ENCODE results near the gene PDE11A.
"Not testable (repeated sequence)": the region's sequence is repeated elsewhere in the genome, so short reads cannot be mapped to it uniquely, and the experiment has no call there.

PDE11A gene

DNA sequence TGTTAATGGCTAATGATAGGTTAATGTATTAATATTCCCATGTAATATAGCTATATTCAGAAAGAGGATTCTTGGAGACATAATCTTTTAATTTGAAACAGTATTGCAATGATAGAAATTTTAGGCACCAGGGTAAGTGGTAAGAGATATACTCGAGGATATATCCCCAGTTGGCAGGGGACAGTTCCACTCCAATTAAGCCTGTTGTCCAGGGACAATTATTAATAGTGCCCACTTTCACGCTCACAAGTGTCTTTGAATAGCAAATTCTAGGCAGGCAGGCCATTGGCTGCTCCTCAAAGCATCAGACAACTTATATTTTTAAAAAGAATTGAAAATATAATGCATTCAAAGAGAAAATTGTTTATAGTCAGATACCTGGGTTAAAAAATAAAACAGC is 190.7 kb downstream of the PDE11A start:
- no peak for DNase-seq

DNA sequence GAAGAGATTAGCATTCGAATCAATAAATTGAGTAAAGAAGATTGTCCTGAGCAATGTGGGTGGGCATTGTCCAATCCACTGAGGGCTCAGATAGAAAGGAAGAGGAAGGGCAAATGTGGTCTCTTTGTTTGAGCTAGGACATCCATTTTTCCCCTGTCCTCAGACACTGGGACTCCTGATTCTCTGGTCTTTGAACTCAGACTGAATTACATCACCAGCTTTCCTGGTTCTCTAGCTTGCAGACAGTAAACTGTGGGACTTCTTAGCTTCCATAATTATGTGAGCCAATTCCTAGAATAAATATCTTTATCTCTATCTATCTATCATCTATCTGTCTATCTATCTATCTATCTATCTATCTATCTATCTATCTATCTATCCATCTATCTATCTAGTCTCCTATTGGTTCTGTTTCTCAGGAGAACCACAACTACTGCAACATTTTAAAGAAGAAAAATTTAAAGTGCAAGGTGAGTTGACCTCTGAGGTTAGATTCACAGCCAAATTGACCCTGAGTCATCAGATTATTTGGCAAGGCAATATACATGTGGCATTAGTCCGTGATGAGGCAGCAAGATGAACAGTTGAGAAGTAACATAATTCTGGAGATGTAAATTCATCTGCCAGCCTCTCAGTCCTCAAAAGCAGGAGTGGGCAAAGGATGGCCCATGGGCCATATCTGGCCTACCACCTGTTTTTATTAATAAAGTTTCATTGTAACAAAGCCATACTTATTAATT is 191.4 kb downstream of the PDE11A start:
- no peak for DNase-seq

DNA sequence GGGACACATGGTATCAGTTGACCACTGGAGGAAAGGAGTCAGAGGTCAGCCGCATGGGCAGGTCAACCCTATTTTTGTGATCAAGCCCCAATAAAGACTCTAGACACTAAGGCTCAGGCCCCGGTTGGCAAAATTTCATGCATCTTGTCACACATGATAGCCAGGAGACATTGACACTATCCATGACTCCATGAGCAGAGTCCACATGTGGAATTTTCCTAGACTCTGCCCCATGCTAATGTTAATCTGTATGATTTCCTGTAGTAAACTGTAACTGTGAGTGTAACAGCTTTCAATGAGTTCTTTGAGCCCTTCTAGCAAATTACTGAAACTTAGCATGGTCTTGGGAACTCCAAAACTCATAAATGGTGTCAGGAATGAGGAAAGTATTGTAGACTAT is 192.3 kb downstream of the PDE11A start:
- DNase-seq, result no peak

DNA sequence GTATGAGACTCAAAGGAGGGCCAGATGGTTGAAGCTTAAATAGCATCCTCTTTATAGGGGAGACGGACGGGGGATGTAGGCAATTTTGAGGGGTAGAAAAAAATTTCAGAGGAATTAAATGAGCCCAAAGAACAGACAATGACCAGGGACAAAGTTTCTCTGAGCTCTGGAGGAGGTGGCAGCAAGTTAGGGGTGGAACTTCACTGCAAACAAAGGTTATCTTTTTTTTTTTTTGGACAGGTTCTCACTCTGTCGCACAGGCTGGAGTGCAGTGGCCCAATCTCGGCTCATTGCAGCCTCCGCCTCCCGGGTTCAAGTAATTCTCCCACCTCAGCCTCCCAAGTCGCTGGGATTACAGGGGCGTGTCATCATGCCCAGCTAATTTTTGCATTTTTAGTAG is 195.6 kb downstream of the PDE11A start:
- no peak for DNase-seq

DNA sequence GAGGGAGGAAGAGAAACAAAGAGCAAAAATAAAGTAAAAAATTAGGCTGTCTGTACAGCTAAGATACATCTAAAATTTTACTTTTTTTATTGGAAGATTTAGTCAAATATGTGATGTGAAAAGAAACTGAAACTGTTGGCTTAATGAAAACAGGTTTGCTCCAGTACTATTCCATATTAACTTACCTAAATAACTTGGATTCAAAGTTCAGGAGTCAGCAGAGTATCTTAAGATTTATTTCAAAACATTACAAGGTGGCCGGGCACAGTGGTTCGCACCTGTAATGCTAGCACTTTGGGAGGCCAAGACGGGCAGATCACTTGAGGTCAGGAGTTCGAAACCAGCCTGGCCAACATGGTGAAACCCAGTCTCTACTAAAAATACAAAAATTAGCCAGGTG is 197.9 kb downstream of the PDE11A start:
- no peak for DNase-seq

DNA sequence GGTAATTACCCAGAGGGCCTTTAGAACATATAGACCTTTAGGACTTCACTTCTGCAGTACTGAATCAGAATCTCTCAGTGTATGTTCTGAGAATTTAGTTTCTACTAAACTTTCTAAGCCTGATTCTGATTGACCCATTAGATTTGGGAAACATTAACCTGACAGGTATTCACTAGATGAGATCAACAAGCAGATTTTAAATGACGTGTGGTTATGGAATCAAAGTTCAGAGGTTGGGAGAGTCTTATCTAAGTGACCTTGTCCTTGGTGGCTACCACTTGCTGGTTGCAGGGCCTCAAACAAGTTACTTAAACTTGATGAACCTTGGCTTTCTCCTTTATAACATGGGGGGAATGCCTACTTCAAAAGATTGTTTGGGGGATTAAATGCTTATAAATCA is 198.7 kb downstream of the PDE11A start:
- DNase-seq, result no peak

DNA sequence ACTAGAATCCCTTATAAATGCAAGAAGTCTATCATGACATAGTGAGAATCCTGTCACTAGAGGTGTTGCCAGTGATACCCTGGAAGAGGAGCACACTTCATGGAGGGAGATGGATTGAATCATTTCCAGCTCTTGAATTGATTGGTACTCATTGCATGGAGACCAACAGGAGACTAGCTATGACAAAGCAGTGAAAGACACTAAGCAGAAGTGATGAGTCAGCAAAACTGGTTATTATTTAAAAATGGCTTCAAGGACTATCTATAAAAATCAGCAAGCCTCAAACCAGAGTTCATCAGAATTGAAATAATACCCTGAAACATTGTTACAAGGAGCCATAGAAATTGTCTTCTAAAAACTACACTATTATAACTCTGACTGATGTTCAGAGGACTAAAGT is 200.3 kb downstream of the PDE11A start:
- DNase-seq, result no peak

DNA sequence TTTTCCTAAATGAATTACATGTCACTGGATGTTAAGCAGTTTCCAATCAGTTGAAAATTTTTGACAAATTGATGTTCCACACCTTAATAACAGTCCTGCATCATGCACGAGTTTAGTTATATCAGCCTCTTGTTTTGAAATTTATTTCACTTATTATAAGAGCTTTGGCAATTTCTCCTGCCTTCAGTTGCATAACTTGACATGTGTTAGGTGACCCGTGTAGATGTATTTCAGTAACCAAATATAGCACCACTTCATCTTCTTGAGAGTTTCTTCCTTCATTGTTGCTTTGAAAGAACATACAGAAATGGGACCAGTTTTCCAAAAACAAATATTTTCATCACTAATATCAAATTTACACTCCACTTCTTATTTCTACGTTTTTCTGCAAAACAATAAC is 202.7 kb downstream of the PDE11A start:
- no peak for DNase-seq

DNA sequence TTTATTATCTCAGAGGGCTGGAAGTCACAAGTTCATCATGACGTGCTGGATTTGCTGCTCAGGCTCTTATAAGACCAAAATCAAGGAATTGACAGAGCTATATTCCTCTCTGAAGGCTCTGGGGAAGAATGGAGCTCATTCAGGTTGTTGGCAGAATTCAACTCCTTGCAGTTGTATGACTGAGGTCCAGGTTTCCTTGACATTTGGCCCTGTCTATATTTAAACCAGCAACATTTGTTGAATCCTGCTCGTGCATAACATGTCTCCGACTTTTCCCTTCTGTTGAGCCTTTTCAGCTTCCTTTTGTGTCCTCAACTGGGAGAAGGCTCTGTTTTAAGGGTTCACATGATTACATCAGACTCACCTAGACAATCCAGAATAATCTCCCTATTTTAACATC is 203.4 kb downstream of the PDE11A start:
- no peak for DNase-seq

DNA sequence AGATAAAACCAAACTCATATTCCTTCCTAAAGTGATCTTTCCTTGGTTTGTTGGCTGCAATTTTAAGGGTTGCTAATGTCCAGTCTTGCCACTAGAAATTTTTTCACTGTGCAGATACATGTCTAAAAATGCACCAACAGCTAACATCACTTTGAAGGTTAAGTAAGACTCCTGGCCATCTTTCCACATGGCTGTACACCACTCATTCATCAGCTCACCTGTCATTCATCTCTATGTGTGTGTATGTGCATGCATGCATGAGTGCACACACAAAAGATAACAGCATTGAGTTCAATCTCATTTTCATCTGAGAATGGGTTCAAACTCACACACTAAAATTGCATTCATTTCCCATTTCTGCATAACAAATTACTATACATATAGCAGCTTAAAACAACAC is 203.8 kb downstream of the PDE11A start:
- DNase-seq, result no peak

DNA sequence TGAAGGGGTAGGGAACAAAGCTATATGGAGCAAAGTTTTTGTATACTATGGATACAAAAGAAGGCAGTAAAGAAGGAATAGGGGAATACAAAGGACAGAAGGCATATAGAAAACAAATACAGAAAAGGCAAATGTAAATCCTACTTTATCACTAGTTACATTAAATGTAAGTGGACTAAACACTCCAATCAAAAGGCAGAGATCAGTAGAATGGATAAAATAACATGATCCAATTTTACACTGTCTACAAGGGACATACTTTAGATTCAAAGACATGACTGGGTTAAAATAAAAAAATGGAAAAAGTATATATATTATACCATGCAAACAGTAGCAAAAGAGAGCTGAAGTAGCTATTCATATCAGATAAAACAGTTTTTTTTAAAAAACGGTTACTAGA is 215.0 kb downstream of the PDE11A start:
- no peak for DNase-seq

DNA sequence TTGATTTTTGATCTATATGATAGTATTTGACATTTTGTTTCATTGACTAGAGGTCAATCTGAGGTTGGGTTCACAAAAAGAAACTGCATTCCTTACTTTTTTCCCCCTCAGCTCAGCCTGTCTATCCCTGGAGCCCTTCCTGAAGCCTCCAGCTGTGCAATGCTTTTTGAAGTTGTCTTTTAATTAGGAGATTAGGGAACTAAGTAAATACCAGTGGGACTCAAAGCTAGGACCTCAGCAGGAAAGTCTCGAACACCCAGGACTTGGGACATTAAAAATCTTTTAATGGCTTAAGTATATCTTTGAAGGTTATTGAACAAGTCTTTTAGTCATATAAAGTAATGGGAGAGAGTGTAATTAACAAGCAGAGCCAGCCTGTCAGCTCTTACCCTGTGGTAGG is 220.2 kb downstream of the PDE11A start:
- DNase-seq, result no peak

DNA sequence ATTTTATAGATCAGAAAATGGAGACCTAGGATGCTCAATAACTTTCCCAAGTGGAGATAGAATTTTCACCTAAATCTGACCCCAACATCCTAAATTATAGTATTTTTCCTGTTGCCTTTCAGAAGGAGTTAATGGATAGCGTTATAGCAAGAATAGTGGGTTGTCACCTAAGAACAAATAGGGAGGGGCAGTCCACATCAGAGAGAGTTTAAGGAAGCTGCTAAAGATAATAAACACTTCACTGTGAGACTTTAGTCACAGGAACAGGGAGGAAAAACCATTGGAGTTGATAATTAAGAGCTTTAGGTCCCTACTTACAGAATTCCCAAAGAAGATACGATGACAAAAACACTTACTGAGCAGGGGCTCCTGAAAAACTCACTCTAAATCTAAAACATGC is 229.4 kb downstream of the PDE11A start:
- DNase-seq, result no peak

DNA sequence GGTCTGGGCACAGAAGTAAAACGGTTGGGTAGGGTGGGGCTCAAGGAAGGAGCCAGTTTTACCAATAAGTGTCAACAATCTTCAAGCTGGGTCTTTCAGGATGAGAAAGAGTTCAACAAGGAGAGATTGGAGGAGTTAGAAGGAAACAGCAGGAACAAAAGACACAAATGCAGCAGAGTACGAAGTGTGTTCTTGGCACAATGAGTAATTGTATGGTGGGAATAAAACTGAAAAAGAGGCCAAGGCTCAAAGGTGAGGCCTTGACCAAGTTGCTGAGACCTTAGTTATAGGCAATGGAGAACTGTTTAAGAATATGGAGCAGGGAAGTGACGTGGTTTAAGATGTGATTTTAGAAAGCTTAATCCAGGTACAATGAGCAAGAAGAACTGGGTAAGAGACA is 230.3 kb downstream of the PDE11A start:
- DNase-seq, result no peak

DNA sequence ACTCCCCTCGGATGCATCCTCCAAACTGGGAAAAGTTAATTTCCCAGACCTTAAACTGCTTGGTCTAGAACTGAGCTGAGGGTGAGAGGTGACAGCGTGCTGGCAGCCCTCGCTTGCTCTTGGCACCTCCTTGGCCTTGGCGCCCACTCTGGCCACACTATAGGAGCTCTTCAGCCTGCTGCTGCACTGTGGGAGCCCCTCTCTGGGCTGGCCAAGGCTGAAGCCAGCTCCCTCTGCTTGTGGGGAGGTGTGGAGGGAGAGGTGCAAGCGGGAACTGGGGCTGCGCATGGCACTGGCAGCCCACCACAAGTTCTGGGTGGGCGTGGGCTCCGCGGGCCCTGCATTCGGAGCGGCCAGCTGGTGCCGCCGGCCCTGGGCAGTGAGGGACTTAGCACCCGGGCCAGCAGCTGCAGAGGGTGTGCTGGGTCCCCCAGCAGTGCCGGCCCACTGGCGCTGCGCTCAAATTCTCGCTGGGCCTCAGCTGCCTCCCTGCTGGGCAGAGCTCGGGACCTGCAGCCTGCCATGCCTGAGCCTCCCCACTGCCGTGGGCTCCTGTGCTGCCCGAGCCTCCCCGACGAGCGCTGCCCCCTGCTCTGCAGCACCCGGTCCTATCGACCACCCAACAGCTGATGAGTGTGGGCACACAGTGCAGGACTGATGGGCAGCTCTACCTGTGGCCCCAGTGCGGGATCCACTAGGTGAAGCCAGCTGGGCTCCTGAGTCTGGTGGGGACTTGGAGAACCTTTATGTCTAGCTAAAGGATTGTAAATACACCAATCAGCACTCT is 237.0 kb downstream of the PDE11A start:
- not testable (repeated sequence) for DNase-seq

DNA sequence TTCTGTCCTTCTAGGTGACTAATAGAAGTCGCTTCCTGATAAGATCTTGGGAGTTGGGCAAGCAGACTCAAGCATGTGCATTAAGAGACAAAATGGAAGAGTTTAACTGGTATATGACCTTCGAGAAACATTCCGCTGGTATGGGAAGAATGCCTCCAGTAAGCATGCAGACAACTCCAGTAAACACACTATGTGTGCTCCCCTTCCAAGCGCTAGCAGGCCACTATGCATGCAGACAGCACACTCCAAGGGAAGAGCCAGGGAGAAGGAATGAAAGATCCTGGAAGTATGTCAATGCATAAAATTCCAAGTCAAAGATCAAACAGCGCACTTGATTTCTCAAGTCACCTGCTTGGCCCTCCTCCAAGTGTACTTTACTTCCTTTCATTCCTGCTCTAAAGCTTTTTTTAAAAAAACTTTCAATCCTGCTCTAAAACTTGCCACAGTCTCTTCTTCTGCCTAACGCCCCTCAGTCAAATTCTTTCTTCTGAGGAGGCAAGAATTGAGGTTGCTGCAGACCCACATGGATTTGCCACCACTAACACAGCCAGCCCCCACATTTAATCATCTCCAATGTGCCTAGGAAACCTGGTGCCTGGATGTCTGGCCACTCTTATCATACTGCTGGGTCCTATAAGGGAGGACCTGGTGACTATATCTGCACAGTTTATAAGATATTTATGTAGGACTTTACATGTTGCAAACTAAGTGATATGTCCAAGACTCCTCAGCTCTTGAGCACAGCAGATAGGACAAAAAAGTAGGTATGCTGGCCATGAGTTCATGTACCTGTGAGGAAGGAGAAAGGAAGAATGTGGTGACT is 239.8 kb downstream of the PDE11A start:
- no peak for DNase-seq

DNA sequence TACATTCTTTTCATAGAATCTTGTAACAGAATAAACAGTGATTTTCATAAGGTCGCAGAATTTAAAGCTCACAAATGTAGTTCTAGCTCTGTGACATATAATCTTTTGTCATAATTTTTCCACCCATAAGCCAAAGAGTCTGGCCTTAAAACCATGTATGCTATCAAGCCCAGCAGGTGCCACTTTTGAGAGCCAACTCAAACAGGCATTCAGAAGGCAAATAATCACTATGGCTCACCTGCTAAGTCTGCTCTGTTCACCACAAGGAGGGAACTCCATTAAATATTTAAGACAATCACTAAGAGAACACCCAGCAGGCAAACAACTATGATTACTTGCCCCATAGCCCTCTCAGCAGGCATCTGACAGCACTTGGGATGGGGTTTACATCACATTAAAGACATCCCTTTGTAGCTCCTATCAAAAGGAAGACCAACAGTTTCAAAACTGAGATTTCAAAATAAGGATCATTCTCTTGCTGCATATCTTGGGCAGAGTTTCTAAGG is 241.6 kb downstream of the PDE11A start:
- DNase-seq, result no peak

DNA sequence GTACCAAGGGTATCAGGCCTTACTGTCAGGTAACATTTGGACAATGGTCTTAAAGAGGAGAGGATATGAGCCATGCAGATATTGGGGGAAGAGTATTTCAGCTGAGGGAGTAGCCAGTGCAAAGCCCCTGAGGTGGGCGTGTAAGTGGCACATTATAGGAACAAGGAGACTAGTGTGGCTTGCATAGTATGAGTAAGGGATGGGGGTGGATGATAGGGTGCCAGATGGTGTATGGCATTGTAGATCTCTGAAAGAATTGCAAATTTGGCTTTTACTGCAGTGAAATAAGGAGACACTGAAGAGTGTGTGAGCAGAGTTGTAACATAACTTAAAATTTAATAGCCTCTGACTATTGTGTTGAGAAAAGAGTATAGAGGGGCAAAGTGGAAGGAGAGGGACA is 244.0 kb downstream of the PDE11A start:
- DNase-seq, result no peak

DNA sequence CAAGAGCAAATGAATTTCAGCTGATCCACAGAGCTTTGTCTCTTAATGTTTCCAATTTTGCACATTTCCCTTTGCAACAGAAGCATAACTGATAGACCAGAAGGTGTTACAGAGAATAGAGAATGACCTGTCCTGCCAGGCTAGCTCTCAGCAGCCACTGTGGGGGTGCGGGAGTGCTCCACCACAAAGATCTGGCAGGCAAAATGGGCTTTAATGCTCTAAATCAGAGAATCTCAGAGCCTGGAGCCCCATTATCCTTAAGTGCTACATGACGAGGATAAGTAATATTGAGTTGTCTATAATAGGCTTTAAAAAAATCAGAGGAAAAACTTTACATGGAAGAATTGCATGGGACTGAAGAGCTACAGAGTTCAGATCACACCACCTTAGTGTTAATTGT is 245.7 kb downstream of the PDE11A start:
- DNase-seq, result no peak

DNA sequence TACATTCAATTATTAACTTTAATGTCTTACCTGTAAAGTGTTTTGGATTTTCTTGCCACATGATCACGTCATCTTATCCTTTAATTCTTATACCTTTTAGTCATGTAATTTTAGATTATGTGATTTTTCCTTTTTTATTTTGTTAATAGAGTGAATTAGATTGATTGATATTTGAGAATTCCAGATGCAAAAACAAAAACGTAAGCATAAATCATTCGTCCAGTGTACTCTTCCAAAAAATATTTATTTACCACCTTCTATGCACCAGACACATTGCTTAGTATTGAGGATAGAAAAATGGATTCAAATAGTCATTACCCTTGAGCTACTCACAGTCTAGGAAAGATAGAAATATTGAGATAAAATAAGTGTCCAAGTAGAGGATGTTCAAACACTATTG is 249.6 kb downstream of the PDE11A start:
- DNase-seq, result no peak

DNA sequence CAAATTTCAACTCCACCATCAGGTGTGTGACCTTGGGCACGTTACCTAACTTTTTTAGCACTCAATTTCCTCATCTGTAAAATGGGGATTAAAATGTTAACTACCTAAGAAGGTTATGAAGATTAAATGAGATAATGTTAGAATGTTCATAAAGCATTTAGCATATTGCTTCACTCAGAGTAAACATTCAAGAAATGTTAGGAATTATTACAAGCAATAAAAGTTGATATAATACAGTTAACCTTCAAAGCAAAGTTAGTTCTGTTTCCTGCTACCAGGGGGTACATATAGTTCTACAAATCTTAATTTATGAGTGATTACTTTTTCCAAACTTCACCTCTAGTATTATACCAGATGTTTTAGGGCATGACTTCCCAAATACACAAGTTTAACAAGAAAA is 254.2 kb downstream of the PDE11A start:
- no peak for DNase-seq

DNA sequence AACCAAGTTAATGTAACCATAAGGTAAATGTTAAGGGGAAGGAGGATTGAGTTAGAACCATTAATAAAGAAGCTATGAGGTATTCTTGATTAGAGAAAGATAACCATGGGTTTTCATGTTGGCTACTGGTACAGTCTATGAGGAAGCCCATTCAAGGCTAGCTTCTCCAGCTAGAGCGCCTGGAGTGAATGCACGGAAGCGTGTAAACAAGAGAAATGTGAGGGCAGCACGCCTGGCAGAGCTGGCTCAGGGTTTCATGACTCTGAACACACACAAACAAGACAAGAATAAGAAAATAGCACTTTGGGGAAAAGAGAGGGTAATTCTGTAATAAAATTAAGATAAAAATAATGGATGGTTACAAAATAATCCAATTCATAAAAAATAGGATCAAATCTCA is 255.3 kb downstream of the PDE11A start:
- DNase-seq, result no peak

DNA sequence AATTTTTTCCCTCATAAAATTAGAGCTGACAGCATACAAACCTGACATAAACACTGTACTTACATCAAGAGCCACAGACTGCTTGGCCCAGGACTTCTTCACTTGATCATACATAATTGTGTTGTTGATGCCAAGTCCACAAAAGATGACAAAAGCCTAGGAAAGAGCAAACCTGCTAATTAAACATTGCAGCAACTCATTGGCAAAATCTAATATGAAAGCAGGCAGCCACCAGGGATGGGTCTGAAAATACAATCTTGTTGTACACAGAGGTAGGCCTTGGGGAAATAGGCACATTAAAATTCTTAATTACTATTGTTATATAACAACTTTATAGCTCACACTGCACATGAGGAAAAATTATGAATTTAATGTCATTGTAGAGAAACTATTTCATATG is 255.8 kb downstream of the PDE11A start:
- no peak for DNase-seq

All from stimulated activated CD4-positive, alpha-beta T cell treated with anti-CD3 and anti-CD28 coated beads, Interleukin-2, amount 100 ng/mL, for 24 hours (primary cell).